Loucy (cell line): Measurements from ENCODE around the gene LDLRAD4.

Source experiments
- CTCF ChIP-seq: fragments of 200-600 bp; sonication (generic); conservative IDR thresholded peaks from 2 replicates; pipeline ENCODE4 v1.5.1; 2014; ENCODE audit warnings: mild to moderate bottlenecking, antibody characterized with exemption, low read length
- EZH2phosphoT487 ChIP-seq: fragments of 200-600 bp; IDR thresholded peaks from 2 replicates; pipeline ENCODE4 v1.6.1; 2018; ENCODE audit warnings: antibody characterized with exemption, mild to moderate bottlenecking, moderate library complexity, borderline replicate concordance

- TF ChIP-seq CTCF: no peak
- TF ChIP-seq EZH2phosphoT487: no peak
These were observed at the start of gene LDLRAD4 for GRCh38 chr18:13218368-13218991.
